Activated T-cell treated with anti-CD3 and anti-CD28 coated beads, Interleukin-2, amount 50 U/mL, for 72 hours (primary cell): ENCODE measurements around the gene SAMD4A. TPM values are rescaled to one million over a fixed set of nuclear protein-coding genes. Genes with fewer than 3 reads are reported as not detected.

Source experiments
- ATAC-seq, 2 donors: fragments of 150-1000 bp; cut with Tn5 transposase; replicated peaks in 1 of 2; 2 replicates each; pipeline ENCODE4 v1.10.0; 2021; ENCODE audit warnings: moderate library complexity in 2 of 2, mild to moderate bottlenecking in 1 of 2
- DNase-seq, 2 donors: peaks; one replicate each; pipeline ENCODE4 v3.0.0; 2021 to 2022; ENCODE audit warnings: mixed read lengths in 1 of 2
- H3K27ac Mint-ChIP-seq: one replicate; pipeline ENCODE4 v1.8.0; 2022; ENCODE audit warnings: mild to moderate bottlenecking, moderate library complexity, mixed read lengths
- H3K27me3 Mint-ChIP-seq: one replicate; pipeline ENCODE4 v1.8.0; 2022; ENCODE audit warnings: low read depth, mixed read lengths
- H3K36me3 Mint-ChIP-seq, 2 donors: one replicate each; pipeline ENCODE4 v1.8.0; 2022; ENCODE audit warnings: mixed read lengths in 2 of 2, mild to moderate bottlenecking in 1 of 2; ENCODE audit not compliant: insufficient read depth in 2 of 2
- H3K4me1 Mint-ChIP-seq: one replicate; pipeline ENCODE4 v1.8.0; 2022; ENCODE audit warnings: low read depth, mixed read lengths
- H3K4me3 Mint-ChIP-seq, 2 donors: one replicate each; pipeline ENCODE4 v1.8.0; 2022; ENCODE audit warnings: mild to moderate bottlenecking in 2 of 2, mixed read lengths in 2 of 2, moderate library complexity in 2 of 2
- H3K9me3 Mint-ChIP-seq, 2 donors: one replicate each; pipeline ENCODE4 v1.8.0; 2022; ENCODE audit warnings: mixed read lengths in 2 of 2
- total RNA-seq, 2 donors: library from RNA; stranded (reverse); gene quantifications; one replicate each; pipeline ENCODE4 v1.2.3, GENCODE V29; 2022

SAMD4A gene
- total RNA-seq, 2 donors from 2014 or later: 8.2 to 10.1 TPM

GRCh38 chr14:54589843-54590242, 22.9 kb downstream of the SAMD4A start:
- Mint-ChIP-seq H3K9me3 (peaks cover 0 to 2% of the 10 kb centered on the region in 2 donors), H3K4me1 (peaks cover 15% of the 10 kb centered on the region), H3K36me3 (no peaks in the 10 kb centered on the region), H3K27ac (no peak overlapping the region), H3K4me3 (no peak overlapping the region), H3K27me3 (peaks cover 35% of the 10 kb centered on the region)
- DNase-seq (no peak), ATAC-seq (no peak)

GRCh38 chr14:54590481-54590880, 23.6 kb downstream of the SAMD4A start:
- Mint-ChIP-seq H3K27ac (no peak overlapping the region), H3K27me3 (peaks cover 35% of the 10 kb centered on the region), H3K36me3 (no peaks in the 10 kb centered on the region), H3K4me1 (peaks cover 15% of the 10 kb centered on the region), H3K4me3 (no peak overlapping the region), H3K9me3 (peaks cover 0 to 2% of the 10 kb centered on the region in 2 donors)
- ATAC-seq (no peak), DNase-seq (no peak)

GRCh38 chr14:54591461-54591860, 24.5 kb downstream of the SAMD4A start:
- DNase-seq (no peak), ATAC-seq (no peak)
- Mint-ChIP-seq H3K27ac (no peak overlapping the region), H3K4me1 (peaks cover 15% of the 10 kb centered on the region), H3K4me3 (no peak overlapping the region), H3K36me3 (no peaks in the 10 kb centered on the region), H3K27me3 (peaks cover 35% of the 10 kb centered on the region), H3K9me3 (peaks cover 0 to 2% of the 10 kb centered on the region in 2 donors)

- H3K27me3 Mint-ChIP-seq: peaks cover 35% of the 10 kb centered on the region
- peaks cover 15% of the 10 kb centered on the region for H3K4me1 Mint-ChIP-seq
- DNase-seq: no peak
- no peak overlapping the region for H3K27ac Mint-ChIP-seq
- no peak overlapping the region for H3K4me3 Mint-ChIP-seq
- H3K9me3 Mint-ChIP-seq: no peaks in the 10 kb centered on the region
- no peak for ATAC-seq
- no peaks in the 10 kb centered on the region for H3K36me3 Mint-ChIP-seq
These were observed 24.9 kb downstream of the SAMD4A start for GRCh38 chr14:54591866-54592265.

GRCh38 chr14:54593860-54594259, 26.9 kb downstream of the SAMD4A start:
- H3K4me1 Mint-ChIP-seq: peaks cover 15% of the 10 kb centered on the region
- no peak for DNase-seq

GRCh38 chr14:54594537-54594936, 27.6 kb downstream of the SAMD4A start:
- peaks cover 17% of the 10 kb centered on the region for H3K27me3 Mint-ChIP-seq
- no peaks in the 10 kb centered on the region for H3K36me3 Mint-ChIP-seq
- no peak overlapping the region for H3K27ac Mint-ChIP-seq

More at GRCh38 chr14:54593860-54594259, 26.9 kb downstream of the SAMD4A start:
- Mint-ChIP-seq H3K9me3 (no peaks in the 10 kb centered on the region), H3K4me3 (peak overlapping the region in 1 of 2 donors; percentile 17), H3K36me3 (no peaks in the 10 kb centered on the region), H3K27ac (no peak overlapping the region), H3K27me3 (peaks cover 17% of the 10 kb centered on the region)
- ATAC-seq: no peak

GRCh38 chr14:54597795-54598443, 31.0 kb downstream of the SAMD4A start:
- no peaks in the 10 kb centered on the region for H3K36me3 Mint-ChIP-seq
- no peaks in the 10 kb centered on the region for H3K9me3 Mint-ChIP-seq
- H3K27me3 Mint-ChIP-seq: no peaks in the 10 kb centered on the region
- ATAC-seq (no peak), DNase-seq (no peak)
- peaks cover 15% of the 10 kb centered on the region for H3K4me1 Mint-ChIP-seq
- H3K4me3 Mint-ChIP-seq: no peak overlapping the region
- no peak overlapping the region for H3K27ac Mint-ChIP-seq

More at GRCh38 chr14:54594537-54594936, 27.6 kb downstream of the SAMD4A start:
- H3K4me1 Mint-ChIP-seq: peaks cover 15% of the 10 kb centered on the region
- DNase-seq (no peak), ATAC-seq (no peak)
- no peaks in the 10 kb centered on the region for H3K9me3 Mint-ChIP-seq
- no peak overlapping the region for H3K4me3 Mint-ChIP-seq

GRCh38 chr14:54599966-54600716, 33.2 kb downstream of the SAMD4A start:
- H3K4me1 Mint-ChIP-seq: no peaks in the 10 kb centered on the region
- H3K9me3 Mint-ChIP-seq: no peaks in the 10 kb centered on the region
- H3K36me3 Mint-ChIP-seq: no peaks in the 10 kb centered on the region
- no peaks in the 10 kb centered on the region for H3K27me3 Mint-ChIP-seq
- no peak overlapping the region for H3K4me3 Mint-ChIP-seq
- H3K27ac Mint-ChIP-seq: no peak overlapping the region
- no peak for ATAC-seq
- DNase-seq: no peak

GRCh38 chr14:54600717-54601109, 33.8 kb downstream of the SAMD4A start:
- no peaks in the 10 kb centered on the region for H3K36me3 Mint-ChIP-seq
- no peaks in the 10 kb centered on the region for H3K9me3 Mint-ChIP-seq
- H3K27me3 Mint-ChIP-seq: no peaks in the 10 kb centered on the region
- no peaks in the 10 kb centered on the region for H3K4me1 Mint-ChIP-seq
- no peak overlapping the region for H3K27ac Mint-ChIP-seq
- no peak for DNase-seq
- no peak overlapping the region for H3K4me3 Mint-ChIP-seq
- ATAC-seq: no peak

GRCh38 chr14:54603362-54603761, 36.4 kb downstream of the SAMD4A start:
- H3K36me3 Mint-ChIP-seq: no peaks in the 10 kb centered on the region
- H3K4me1 Mint-ChIP-seq: no peaks in the 10 kb centered on the region

GRCh38 chr14:54606178-54606577, 39.2 kb downstream of the SAMD4A start:
- Mint-ChIP-seq H3K27me3 (peaks cover 7% of the 10 kb centered on the region), H3K36me3 (no peaks in the 10 kb centered on the region), H3K27ac (no peak overlapping the region), H3K4me1 (peaks cover 4% of the 10 kb centered on the region), H3K4me3 (no peak overlapping the region), H3K9me3 (no peaks in the 10 kb centered on the region)
- DNase-seq (no peak), ATAC-seq (no peak)

More at GRCh38 chr14:54603362-54603761, 36.4 kb downstream of the SAMD4A start:
- ATAC-seq (peak in 1 of 2 donors; percentile 38), DNase-seq (no peak)
- Mint-ChIP-seq H3K4me3 (no peak overlapping the region), H3K9me3 (no peaks in the 10 kb centered on the region), H3K27ac (no peak overlapping the region), H3K27me3 (peaks cover 7% of the 10 kb centered on the region)

- no peak overlapping the region for H3K4me3 Mint-ChIP-seq
- ATAC-seq: no peak
- H3K4me1 Mint-ChIP-seq: peaks cover 4% of the 10 kb centered on the region
- peaks cover 7% of the 10 kb centered on the region for H3K27me3 Mint-ChIP-seq
- DNase-seq: no peak
- no peaks in the 10 kb centered on the region for H3K36me3 Mint-ChIP-seq
- no peaks in the 10 kb centered on the region for H3K9me3 Mint-ChIP-seq
- no peak overlapping the region for H3K27ac Mint-ChIP-seq
These were observed 39.8 kb downstream of the SAMD4A start for GRCh38 chr14:54606631-54607133.

- Mint-ChIP-seq H3K27ac (no peak overlapping the region), H3K36me3 (no peaks in the 10 kb centered on the region), H3K4me1 (peaks cover 4% of the 10 kb centered on the region), H3K27me3 (peaks cover 7% of the 10 kb centered on the region), H3K9me3 (no peaks in the 10 kb centered on the region), H3K4me3 (no peak overlapping the region)
- DNase-seq (no peak), ATAC-seq (no peak)
These were observed 42.6 kb downstream of the SAMD4A start for GRCh38 chr14:54609576-54609975.
